MM.1S (cell line): ENCODE data around the gene SLC19A3.

ENCODE experiments used
- DNase-seq: peaks from one replicate; pipeline ENCODE4 v3.0.0-alpha.2; 2015
- H2AFZ ChIP-seq: fragments of 300-600 bp; sonication (generic); 2 replicates; pipeline ENCODE4 v1.6.0; 2016; ENCODE audit warnings: antibody characterized with exemption, low read length
- H3F3A ChIP-seq: fragments of 300-600 bp; sonication (generic); 2 replicates; pipeline ENCODE4 v1.6.1; 2016; ENCODE audit warnings: mild to moderate bottlenecking, antibody characterized with exemption, low read length, moderate library complexity, mixed read lengths; ENCODE audit not compliant: insufficient read depth
- H3K27ac ChIP-seq: fragments of 300-600 bp; sonication (generic); 2 replicates; pipeline ENCODE4 v1.5.1; 2016; ENCODE audit warnings: mild to moderate bottlenecking, low read length
- H3K27me3 ChIP-seq: fragments of 300-600 bp; sonication (generic); replicated peaks from 2 replicates; pipeline ENCODE4 v1.6.0; 2016; ENCODE audit warnings: low read length; ENCODE audit not compliant: insufficient read depth
- H3K36me3 ChIP-seq: fragments of 300-600 bp; sonication (generic); replicated peaks from 2 replicates; pipeline ENCODE4 v1.6.1; 2016; ENCODE audit warnings: mild to moderate bottlenecking, low read length, mixed read lengths; ENCODE audit not compliant: insufficient read depth
- H3K4me1 ChIP-seq: fragments of 300-600 bp; sonication (generic); 2 replicates; pipeline ENCODE4 v1.6.1; 2016; ENCODE audit warnings: low read length, mixed read lengths
- H3K4me2 ChIP-seq: fragments of 300-600 bp; sonication (generic); 2 replicates; pipeline ENCODE4 v1.6.0; 2016; ENCODE audit warnings: low read depth, low read length
- H3K4me3 ChIP-seq: fragments of 300-600 bp; sonication (generic); 2 replicates; pipeline ENCODE4 v1.5.1; 2016; ENCODE audit warnings: low read length, mixed read lengths
- H3K79me2 ChIP-seq: fragments of 300-600 bp; sonication (generic); 2 replicates; pipeline ENCODE4 v1.6.1; 2016; ENCODE audit warnings: mixed run types, low read length, mixed read lengths
- H3K9ac ChIP-seq: fragments of 300-600 bp; sonication (generic); 2 replicates; pipeline ENCODE4 v1.6.1; 2016; ENCODE audit warnings: low read length, mixed read lengths
- H3K9me2 ChIP-seq: fragments of 300-600 bp; sonication (generic); replicated peaks from 2 replicates; pipeline ENCODE4 v1.6.1; 2016; ENCODE audit warnings: mild to moderate bottlenecking, low read length, mixed read lengths; ENCODE audit not compliant: insufficient read depth
- H3K9me3 ChIP-seq: fragments of 300-600 bp; sonication (generic); replicated peaks from 2 replicates; pipeline ENCODE4 v1.6.1; 2016; ENCODE audit warnings: mild to moderate bottlenecking, low read length, mixed read lengths; ENCODE audit not compliant: insufficient read depth
- H4K20me1 ChIP-seq: fragments of 300-600 bp; sonication (generic); 2 replicates; pipeline ENCODE4 v1.6.1; 2016; ENCODE audit warnings: mild to moderate bottlenecking, low read length, moderate library complexity, mixed read lengths; ENCODE audit not compliant: insufficient read depth
- CTCF ChIP-seq: fragments of 300-600 bp; sonication (generic); IDR thresholded peaks from 2 replicates; pipeline ENCODE4 v1.5.1; 2016; ENCODE audit warnings: antibody characterized with exemption, low read length, mixed read lengths
- EZH2 ChIP-seq: fragments of 300-600 bp; sonication (generic); optimal IDR thresholded peaks from 2 replicates; pipeline ENCODE3; 2017; ENCODE audit warnings: low read depth, mild to moderate bottlenecking, antibody characterized with exemption, low read length, mixed read lengths
- EZH2phosphoT487 ChIP-seq: fragments of 300-600 bp; sonication (generic); IDR thresholded peaks from 2 replicates; pipeline ENCODE4 v1.6.1; 2018; ENCODE audit warnings: antibody characterized with exemption, low read length

Gene SLC19A3

DNA sequence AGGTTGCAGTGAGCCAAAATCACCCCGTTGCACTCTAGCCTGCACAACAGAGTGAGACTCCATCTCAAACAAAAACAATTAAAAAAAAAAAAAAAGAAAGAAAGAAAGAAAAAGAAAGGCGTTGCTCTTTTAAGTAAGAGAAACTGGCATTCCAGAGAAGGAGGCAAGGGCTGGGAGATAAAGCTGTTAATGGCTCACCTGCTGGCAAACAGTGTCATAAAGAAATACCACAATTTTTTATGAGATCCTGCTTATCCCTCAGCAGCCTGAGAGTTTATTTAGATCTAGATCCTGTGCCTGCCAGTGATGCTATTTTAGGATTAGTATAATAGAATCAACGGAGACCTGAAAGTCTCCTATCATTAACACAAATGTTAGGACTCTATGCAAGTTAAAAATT lies 16.3 kb downstream of the SLC19A3 start:
- Histone ChIP-seq H3K27ac (no peak overlapping the region), H3K4me2 (no peak overlapping the region)

GRCh38 chr2:227696990-227697679 lies 20.7 kb downstream of the SLC19A3 start:
- no peaks in the 10 kb centered on the region for H3K4me1 ChIP-seq
- H2AFZ ChIP-seq, result no peak overlapping the region
- no peak overlapping the region for H3K4me3 ChIP-seq
- H3K27ac ChIP-seq, result no peak overlapping the region
- TF ChIP-seq EZH2 (no peak), CTCF (no peak), EZH2phosphoT487 (no peak)
- H3K9ac ChIP-seq, result no peak overlapping the region
- no peaks in the 10 kb centered on the region for H3F3A ChIP-seq
- DNase-seq, result no peak
- no peaks in the 10 kb centered on the region for H3K79me2 ChIP-seq
- H3K27me3 ChIP-seq, result no peaks in the 10 kb centered on the region
- H3K9me3 ChIP-seq, result no peaks in the 10 kb centered on the region
- H4K20me1 ChIP-seq, result no peaks in the 10 kb centered on the region
- H3K4me2 ChIP-seq, result no peak overlapping the region
- no peaks in the 10 kb centered on the region; the same call in 1 of the 2 replicates for H3K9me2 ChIP-seq
- no peaks in the 10 kb centered on the region for H3K36me3 ChIP-seq

More for the DNA sequence above, 16.3 kb downstream of the SLC19A3 start:
- H3K36me3 ChIP-seq, result no peaks in the 10 kb centered on the region
- no peaks in the 10 kb centered on the region for H3K4me1 ChIP-seq
- no peaks in the 10 kb centered on the region for H3K79me2 ChIP-seq
- DNase-seq, result no peak
- no peak overlapping the region for H3K4me3 ChIP-seq
- H3K9me3 ChIP-seq, result no peaks in the 10 kb centered on the region
- no peaks in the 10 kb centered on the region for H3F3A ChIP-seq
- H3K9ac ChIP-seq, result no peak overlapping the region
- no peaks in the 10 kb centered on the region for H4K20me1 ChIP-seq
- no peaks in the 10 kb centered on the region for H3K9me2 ChIP-seq
- H2AFZ ChIP-seq, result no peak overlapping the region
- TF ChIP-seq EZH2phosphoT487, result no peak
- TF ChIP-seq EZH2, result no peak
- no peak for TF ChIP-seq CTCF
- H3K27me3 ChIP-seq, result no peaks in the 10 kb centered on the region

DNA sequence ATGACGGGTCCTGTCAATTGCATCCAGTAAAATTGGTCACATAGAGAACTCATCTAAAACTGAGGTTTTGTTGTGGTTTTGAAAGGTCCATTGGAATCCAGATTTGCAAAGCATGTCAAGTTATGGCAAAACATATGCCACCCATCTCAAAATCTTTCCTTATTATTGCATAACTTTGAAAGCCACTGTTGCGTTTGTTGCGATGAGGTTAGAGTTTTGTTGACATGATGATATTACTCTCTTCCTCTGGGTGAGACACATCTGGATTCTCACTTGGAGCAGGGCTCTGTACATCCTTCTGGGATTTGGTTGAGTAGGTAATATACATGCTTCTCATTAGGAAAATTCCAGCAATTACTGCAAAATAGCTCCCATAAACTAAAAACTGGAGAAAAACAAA lies 30.6 kb downstream of the SLC19A3 start:
- no peak for DNase-seq
- TF ChIP-seq EZH2phosphoT487, result no peak
- no peak for TF ChIP-seq EZH2
- TF ChIP-seq CTCF, result no peak
- no peaks in the 10 kb centered on the region for H4K20me1 ChIP-seq

More for the DNA sequence above, 30.6 kb downstream of the SLC19A3 start:
- Histone ChIP-seq H3F3A (no peaks in the 10 kb centered on the region), H3K9me2 (no peaks in the 10 kb centered on the region), H3K9me3 (no peaks in the 10 kb centered on the region), H3K27me3 (no peaks in the 10 kb centered on the region), H3K27ac (no peak overlapping the region), H3K4me2 (no peak overlapping the region), H2AFZ (no peak overlapping the region), H3K4me3 (no peak overlapping the region), H3K79me2 (no peaks in the 10 kb centered on the region), H3K36me3 (no peaks in the 10 kb centered on the region; the same call in 1 of the 2 replicates), H3K4me1 (no peaks in the 10 kb centered on the region), H3K9ac (no peak overlapping the region)
